Mesendoderm (in vitro differentiated cells): ENCODE measurements around the gene RABL6.
A peak's percentile ranks its signal among the peaks of the same experiment; 100 is the strongest.

Experiments
- DNase-seq: peaks from one replicate; pipeline ENCODE4 v3.0.0; 2013
- H2AK5ac ChIP-seq: 2 replicates; pipeline ENCODE4 v1.6.1; 2013; ENCODE audit warnings: low read length, inconsistent platforms
- H2BK120ac ChIP-seq: 2 replicates; pipeline ENCODE4 v1.6.1; 2013; ENCODE audit warnings: low read depth, mild to moderate bottlenecking, low read length, moderate library complexity, mixed read lengths
- H2BK15ac ChIP-seq: replicated peaks from 2 replicates; pipeline ENCODE4 v1.6.1; 2013; ENCODE audit warnings: low read depth, mild to moderate bottlenecking, moderate library complexity
- H2BK5ac ChIP-seq: 2 replicates; pipeline ENCODE4 v1.6.1; 2013; ENCODE audit warnings: low read length, inconsistent platforms
- H3K18ac ChIP-seq: 2 replicates; pipeline ENCODE4 v1.6.1; 2013; ENCODE audit warnings: mild to moderate bottlenecking, low read length, mixed read lengths
- H3K23ac ChIP-seq: one replicate; pipeline ENCODE4 v1.6.1; 2013; ENCODE audit warnings: low read length
- H3K27ac ChIP-seq: 2 replicates; pipeline ENCODE4 v1.5.1; 2013; ENCODE audit warnings: low read depth, mild to moderate bottlenecking, inconsistent platforms, low read length, moderate library complexity
- H3K27me3 ChIP-seq: 2 replicates; pipeline ENCODE4 v1.6.1; 2013; ENCODE audit warnings: low read length, control low read depth, mild to moderate bottlenecking, inconsistent platforms; ENCODE audit not compliant: insufficient read depth, poor library complexity
- H3K36me3 ChIP-seq: 2 replicates; pipeline ENCODE4 v1.6.1; 2013; ENCODE audit warnings: low read length, inconsistent platforms; ENCODE audit not compliant: control insufficient read depth, insufficient read depth
- H3K4ac ChIP-seq: one replicate; pipeline ENCODE4 v1.6.1; 2013; ENCODE audit warnings: low read depth, mild to moderate bottlenecking, low read length, moderate library complexity
- H3K4me1 ChIP-seq: 2 replicates; pipeline ENCODE4 v1.6.1; 2013; ENCODE audit warnings: low read depth, low read length, inconsistent platforms; ENCODE audit not compliant: control insufficient read depth
- H3K4me2 ChIP-seq: 2 replicates; pipeline ENCODE4 v1.6.1; 2013; ENCODE audit warnings: low read length
- H3K4me3 ChIP-seq: 2 replicates; pipeline ENCODE4 v1.5.1; 2013; ENCODE audit warnings: mild to moderate bottlenecking, low read length
- H3K56ac ChIP-seq: one replicate; pipeline ENCODE4 v1.6.1; 2013; ENCODE audit warnings: low read length
- H3K79me1 ChIP-seq: 2 replicates; pipeline ENCODE4 v1.6.1; 2013; ENCODE audit warnings: low read length, inconsistent platforms
- H3K79me2 ChIP-seq: 2 replicates; pipeline ENCODE4 v1.6.1; 2013; ENCODE audit warnings: mild to moderate bottlenecking, low read length; ENCODE audit not compliant: control insufficient read depth, insufficient read depth
- H3K9ac ChIP-seq: 2 replicates; pipeline ENCODE4 v1.6.1; 2013; ENCODE audit warnings: low read length, inconsistent platforms
- H4K5ac ChIP-seq: one replicate; pipeline ENCODE4 v1.6.1; 2013; ENCODE audit warnings: low read length
- H4K8ac ChIP-seq: one replicate; pipeline ENCODE4 v1.6.1; 2013; ENCODE audit warnings: low read depth, mild to moderate bottlenecking, control low read depth, low read length, moderate library complexity
- WGBS: extraction: QIAGEN DNeasy Blood & Tissue Kit; methylation state at CpG from one replicate; pipeline ENCODE4 v1.1.7; 2013; ENCODE audit warnings: low lambda C conversion rate, missing lambda C conversion rate; ENCODE audit not compliant: insufficient coverage; ENCODE audit errors: extremely low coverage; 5-methylcytosine and 5-hydroxymethylcytosine counted together

RABL6 gene

GRCh38 chr9:136855461-136856078 is 47.8 kb downstream of the RABL6 start:
- H2BK15ac ChIP-seq = no peak overlapping the region
- H3K79me2 ChIP-seq = no peaks in the 10 kb centered on the region
- no peak overlapping the region for H2BK120ac ChIP-seq
- no peak overlapping the region for H3K27ac ChIP-seq
- H3K4ac ChIP-seq = no peak overlapping the region
- H3K36me3 ChIP-seq = no peaks in the 10 kb centered on the region
- no peak overlapping the region for H3K9ac ChIP-seq
- H2AK5ac ChIP-seq = no peak overlapping the region
- no peak overlapping the region for H3K18ac ChIP-seq
- H3K4me3 ChIP-seq = no peak overlapping the region
- no peak overlapping the region for H2BK5ac ChIP-seq
- peak overlapping the region; percentile 25 for H3K56ac ChIP-seq
- no peak overlapping the region for H3K23ac ChIP-seq
- no CpG with 5 or more reads among the region's 26 CpGs for WGBS
- no peaks in the 10 kb centered on the region for H3K79me1 ChIP-seq
- H3K4me1 ChIP-seq = no peaks in the 10 kb centered on the region
- no peaks in the 10 kb centered on the region for H3K27me3 ChIP-seq
- no peak overlapping the region for H3K4me2 ChIP-seq
- H4K8ac ChIP-seq = no peak overlapping the region
- no peak overlapping the region for H4K5ac ChIP-seq
- no peak for DNase-seq

- no peak overlapping the region for H3K23ac ChIP-seq
- no peak overlapping the region for H3K4me3 ChIP-seq
- no peaks in the 10 kb centered on the region for H3K79me1 ChIP-seq
- DNase-seq = no peak
- no peak overlapping the region for H4K5ac ChIP-seq
- H3K27ac ChIP-seq = no peak overlapping the region
- no peak overlapping the region for H3K4me2 ChIP-seq
- H3K36me3 ChIP-seq = no peaks in the 10 kb centered on the region
- H2BK120ac ChIP-seq = no peak overlapping the region
- H2AK5ac ChIP-seq = no peak overlapping the region
- H2BK15ac ChIP-seq = no peak overlapping the region
- H3K9ac ChIP-seq = no peak overlapping the region
- no peak overlapping the region for H2BK5ac ChIP-seq
- H3K56ac ChIP-seq = peak overlapping the region; percentile 25
- H3K18ac ChIP-seq = no peak overlapping the region
- no peaks in the 10 kb centered on the region for H3K79me2 ChIP-seq
- WGBS = no CpG with 5 or more reads among the region's 15 CpGs
- no peak overlapping the region for H3K4ac ChIP-seq
- no peaks in the 10 kb centered on the region for H3K4me1 ChIP-seq
- no peaks in the 10 kb centered on the region for H3K27me3 ChIP-seq
- H4K8ac ChIP-seq = no peak overlapping the region
Measured at GRCh38 chr9:136856079-136856476, 48.3 kb downstream of the RABL6 start.

- DNase-seq = no peak
- Histone ChIP-seq H2AK5ac (no peak overlapping the region), H3K27ac (no peak overlapping the region), H3K9ac (no peak overlapping the region), H3K4me2 (no peak overlapping the region), H2BK120ac (no peak overlapping the region), H3K4me1 (no peaks in the 10 kb centered on the region), H4K8ac (no peak overlapping the region), H3K23ac (no peak overlapping the region), H3K79me2 (no peaks in the 10 kb centered on the region), H2BK15ac (no peak overlapping the region), H3K18ac (no peak overlapping the region), H3K4me3 (no peak overlapping the region), H3K36me3 (no peaks in the 10 kb centered on the region), H3K56ac (no peak overlapping the region), H3K27me3 (no peaks in the 10 kb centered on the region), H3K4ac (no peak overlapping the region), H2BK5ac (no peak overlapping the region), H4K5ac (no peak overlapping the region), H3K79me1 (no peaks in the 10 kb centered on the region)
- WGBS = no CpG with 5 or more reads among the region's 14 CpGs
Measured at GRCh38 chr9:136856541-136857141, 48.9 kb downstream of the RABL6 start.

- H3K27me3 ChIP-seq = no peaks in the 10 kb centered on the region
Measured at GRCh38 chr9:136857166-136857565, 49.4 kb downstream of the RABL6 start.

GRCh38 chr9:136857581-136858412 is 50.0 kb downstream of the RABL6 start:
- Histone ChIP-seq H3K79me2 (no peaks in the 10 kb centered on the region), H3K4me1 (no peaks in the 10 kb centered on the region), H3K4ac (no peak overlapping the region), H2BK15ac (no peak overlapping the region), H3K9ac (no peak overlapping the region), H3K56ac (no peak overlapping the region), H3K79me1 (no peaks in the 10 kb centered on the region), H4K8ac (no peak overlapping the region), H3K23ac (no peak overlapping the region), H3K4me3 (no peak overlapping the region), H2BK5ac (no peak overlapping the region), H3K18ac (no peak overlapping the region), H2BK120ac (no peak overlapping the region), H3K36me3 (peaks cover 1% of the 10 kb centered on the region), H3K27ac (no peak overlapping the region), H4K5ac (no peak overlapping the region), H3K4me2 (no peak overlapping the region), H2AK5ac (no peak overlapping the region), H3K27me3 (no peaks in the 10 kb centered on the region)
- WGBS = no CpG with 5 or more reads among the region's 29 CpGs
- DNase-seq = no peak

More at GRCh38 chr9:136857166-136857565, 49.4 kb downstream of the RABL6 start:
- Histone ChIP-seq H3K23ac (no peak overlapping the region), H3K4me1 (no peaks in the 10 kb centered on the region), H3K36me3 (no peaks in the 10 kb centered on the region), H2AK5ac (no peak overlapping the region), H2BK5ac (no peak overlapping the region), H2BK15ac (no peak overlapping the region), H3K9ac (no peak overlapping the region), H3K18ac (no peak overlapping the region), H3K4me2 (no peak overlapping the region), H3K79me1 (no peaks in the 10 kb centered on the region), H3K56ac (no peak overlapping the region), H3K4me3 (no peak overlapping the region), H3K27ac (no peak overlapping the region), H4K8ac (no peak overlapping the region), H3K79me2 (no peaks in the 10 kb centered on the region), H2BK120ac (no peak overlapping the region), H4K5ac (no peak overlapping the region), H3K4ac (no peak overlapping the region)
- DNase-seq = no peak
- no CpG with 5 or more reads among the region's 19 CpGs for WGBS
